ENCODE data around the gene TNFRSF13B. TPM values are rescaled to one million over a fixed set of nuclear protein-coding genes. Genes with fewer than 3 reads are reported as not detected.

The TNFRSF13B gene
- total RNA-seq, 2 donors from 2014 or later = 0.97 to 1.6 TPM

- H3K27me3 Mint-ChIP-seq (ENCODE audit: insufficient read depth) = no peaks in the 10 kb centered on the region
- TF ChIP-seq, protein P1, sequence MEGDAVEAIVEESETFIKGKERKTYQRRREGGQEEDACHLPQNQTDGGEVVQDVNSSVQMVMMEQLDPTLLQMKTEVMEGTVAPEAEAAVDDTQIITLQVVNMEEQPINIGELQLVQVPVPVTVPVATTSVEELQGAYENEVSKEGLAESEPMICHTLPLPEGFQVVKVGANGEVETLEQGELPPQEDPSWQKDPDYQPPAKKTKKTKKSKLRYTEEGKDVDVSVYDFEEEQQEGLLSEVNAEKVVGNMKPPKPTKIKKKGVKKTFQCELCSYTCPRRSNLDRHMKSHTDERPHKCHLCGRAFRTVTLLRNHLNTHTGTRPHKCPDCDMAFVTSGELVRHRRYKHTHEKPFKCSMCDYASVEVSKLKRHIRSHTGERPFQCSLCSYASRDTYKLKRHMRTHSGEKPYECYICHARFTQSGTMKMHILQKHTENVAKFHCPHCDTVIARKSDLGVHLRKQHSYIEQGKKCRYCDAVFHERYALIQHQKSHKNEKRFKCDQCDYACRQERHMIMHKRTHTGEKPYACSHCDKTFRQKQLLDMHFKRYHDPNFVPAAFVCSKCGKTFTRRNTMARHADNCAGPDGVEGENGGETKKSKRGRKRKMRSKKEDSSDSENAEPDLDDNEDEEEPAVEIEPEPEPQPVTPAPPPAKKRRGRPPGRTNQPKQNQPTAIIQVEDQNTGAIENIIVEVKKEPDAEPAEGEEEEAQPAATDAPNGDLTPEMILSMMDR (conservative IDR thresholded peaks at IDR 0.05) = no peak
- Histone ChIP-seq H3K9me3 (ENCODE audit: control insufficient read depth, low read length) (peaks cover 11% of the 10 kb centered on the region), H3K27ac (ENCODE audit: low read depth, low read length) (no peak overlapping the region), H3K36me3 (ENCODE audit: control insufficient read depth, insufficient read depth, low read length) (no peaks in the 10 kb centered on the region), H3K27me3 (ENCODE audit: control insufficient read depth, insufficient read depth, low read length, poor library complexity, severe bottlenecking) (no peaks in the 10 kb centered on the region), H3K4me3 (ENCODE audit: low read length) (no peak overlapping the region), H3K9ac (ENCODE audit: extremely low read depth, low read length, poor library complexity, severe bottlenecking) (no peak overlapping the region), H3K4me1 (ENCODE audit: control insufficient read depth, insufficient read depth, low read length) (no peaks in the 10 kb centered on the region)
- peaks cover 14% of the 10 kb centered on the region for H3K4me1 Mint-ChIP-seq
- H3K9me3 Mint-ChIP-seq = peaks cover 20% of the 10 kb centered on the region
- H3K36me3 Mint-ChIP-seq (ENCODE audit: low read depth) = peaks cover 1% of the 10 kb centered on the region
- no peak overlapping the region for H3K27ac Mint-ChIP-seq
- WGBS, 2 experiments (ENCODE audit: insufficient coverage in 1 of 2, insufficient read length in 1 of 2) = 75 to 79% methylated on average over 2 to 3 of the region's 3 CpGs
- DNase-seq = peak; percentile 32
- no peak overlapping the region for H3K4me3 Mint-ChIP-seq
These were observed 24.4 kb downstream of the TNFRSF13B start for GRCh38 chr17:16947470-16947869.

DNA sequence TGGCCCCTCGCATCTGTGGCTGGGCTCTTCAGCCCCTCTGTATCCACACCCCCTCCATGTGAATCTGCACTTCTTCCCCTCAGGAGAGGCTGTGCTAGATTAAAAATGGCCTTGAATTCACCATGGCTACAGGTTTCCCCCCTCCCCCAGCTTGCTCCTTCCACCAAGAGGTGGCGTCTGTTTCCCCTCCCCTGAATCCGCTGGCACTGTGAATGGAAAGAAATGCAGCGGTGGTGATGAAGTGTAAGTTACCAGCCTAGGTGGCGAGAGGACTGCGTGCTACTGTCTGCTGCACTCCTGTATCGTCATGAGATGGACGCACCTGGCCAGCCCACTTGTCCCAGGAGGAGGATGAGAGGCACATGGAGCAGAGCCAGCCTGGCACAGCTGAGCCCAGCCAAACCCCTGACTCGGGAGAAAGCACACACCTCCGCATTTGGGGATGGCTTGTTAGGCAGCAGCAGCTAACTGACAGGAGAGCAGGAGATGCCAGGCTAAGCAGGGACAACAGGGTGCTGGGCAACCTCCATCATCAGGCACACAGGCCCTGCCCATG lies 26.2 kb downstream of the TNFRSF13B start:
- no peaks in the 10 kb centered on the region for H3K27me3 Mint-ChIP-seq (ENCODE audit: insufficient read depth)
- Histone ChIP-seq H3K27ac (ENCODE audit: low read depth, low read length) (no peak overlapping the region), H3K4me1 (ENCODE audit: control insufficient read depth, insufficient read depth, low read length) (peaks cover 4% of the 10 kb centered on the region), H3K36me3 (ENCODE audit: control insufficient read depth, insufficient read depth, low read length) (no peaks in the 10 kb centered on the region), H3K4me3 (ENCODE audit: low read length) (no peak overlapping the region), H3K27me3 (ENCODE audit: control insufficient read depth, insufficient read depth, low read length, poor library complexity, severe bottlenecking) (no peaks in the 10 kb centered on the region), H3K9ac (ENCODE audit: extremely low read depth, low read length, poor library complexity, severe bottlenecking) (no peak overlapping the region), H3K9me3 (ENCODE audit: control insufficient read depth, low read length) (peaks cover 11% of the 10 kb centered on the region)
- TF ChIP-seq, protein P1 (conservative IDR thresholded peaks at IDR 0.05) = peak; percentile 64
- H3K27ac Mint-ChIP-seq = no peak overlapping the region
- DNase-seq = peak; percentile 90
- H3K4me3 Mint-ChIP-seq = no peak overlapping the region
- WGBS, 2 experiments (ENCODE audit: insufficient coverage in 1 of 2, insufficient read length in 1 of 2) = 84 to 87% methylated on average over 8 to 10 of the region's 10 CpGs
- peaks cover 20% of the 10 kb centered on the region for H3K9me3 Mint-ChIP-seq
- H3K4me1 Mint-ChIP-seq = peaks cover 18% of the 10 kb centered on the region
- peaks cover 1% of the 10 kb centered on the region for H3K36me3 Mint-ChIP-seq (ENCODE audit: low read depth)

- peaks cover 11% of the 10 kb centered on the region for H3K9me3 ChIP-seq (ENCODE audit: control insufficient read depth, low read length)
- peaks cover 8% of the 10 kb centered on the region for H3K4me1 ChIP-seq (ENCODE audit: control insufficient read depth, insufficient read depth, low read length)
- Mint-ChIP-seq H3K27me3 (ENCODE audit: insufficient read depth) (no peaks in the 10 kb centered on the region), H3K36me3 (ENCODE audit: low read depth) (peaks cover 1% of the 10 kb centered on the region), H3K4me1 (peaks cover 25% of the 10 kb centered on the region), H3K9me3 (peaks cover 18% of the 10 kb centered on the region), H3K4me3 (no peak overlapping the region), H3K27ac (no peak overlapping the region)
- H3K4me3 ChIP-seq (ENCODE audit: low read length) = no peak overlapping the region
- H3K27ac ChIP-seq (ENCODE audit: low read depth, low read length) = no peak overlapping the region
- no peaks in the 10 kb centered on the region for H3K36me3 ChIP-seq (ENCODE audit: control insufficient read depth, insufficient read depth, low read length)
- TF ChIP-seq, protein P1 (conservative IDR thresholded peaks at IDR 0.05) = no peak
- peak; percentile 50 for DNase-seq
- H3K27me3 ChIP-seq (ENCODE audit: control insufficient read depth, insufficient read depth, low read length, poor library complexity, severe bottlenecking) = no peaks in the 10 kb centered on the region
- H3K9ac ChIP-seq (ENCODE audit: extremely low read depth, low read length, poor library complexity, severe bottlenecking) = no peak overlapping the region
- 92 to 96% methylated on average over 2 to 6 of the region's 6 CpGs for WGBS, 2 experiments (ENCODE audit: insufficient coverage in 1 of 2, insufficient read length in 1 of 2)
These were observed 26.8 kb downstream of the TNFRSF13B start for GRCh38 chr17:16945136-16945482.

Data from endodermal cell (in vitro differentiated cells).